NCI-H2227 treated with DMSO at 0.1 percent for 48 hours (cell line): Measurements from ENCODE around the gene SYDE2.

Experiments
- DNase-seq: peaks from one replicate; lab custom pipeline; 2025; lab: John Stamatoyannopoulos, UW

SYDE2 gene

DNA sequence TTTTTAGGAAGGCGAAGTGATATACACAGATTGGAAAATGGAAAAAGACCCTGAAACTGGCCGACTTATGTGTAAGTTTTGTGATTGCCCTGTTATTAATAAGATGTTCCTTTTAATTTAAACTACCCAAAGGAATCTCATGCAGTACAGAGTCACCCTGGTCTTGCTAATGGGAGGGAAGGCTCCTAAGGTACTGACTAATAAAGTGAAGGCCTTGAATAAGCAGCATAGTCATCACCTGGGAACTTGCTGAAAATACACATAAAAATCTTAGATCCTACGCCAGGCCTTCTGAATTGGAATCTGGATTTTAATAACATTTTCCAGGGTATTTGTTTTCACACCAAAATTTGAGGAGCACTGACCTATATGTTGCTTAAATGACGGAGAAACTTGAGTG, 79.1 kb downstream of the SYDE2 start:
- DNase-seq = no peak

DNA sequence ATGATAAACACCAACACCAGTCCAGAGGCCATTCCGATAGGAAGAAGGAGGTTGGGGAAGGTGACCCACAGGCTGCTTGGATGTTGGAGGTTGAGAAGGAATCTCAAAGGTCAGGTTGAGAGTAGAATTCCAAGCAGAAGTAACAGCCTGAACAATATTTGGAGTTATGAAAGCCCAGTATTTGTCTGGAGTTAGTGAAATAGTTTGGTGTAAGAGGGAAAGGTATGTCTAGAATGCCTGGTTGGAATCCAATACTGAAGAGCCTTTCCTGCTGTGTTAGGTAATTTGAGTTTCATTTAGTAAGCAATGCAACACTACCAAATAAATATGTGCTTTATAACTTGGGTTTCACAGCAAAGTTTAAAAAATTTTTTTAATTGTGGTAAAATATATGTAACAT, 82.1 kb downstream of the SYDE2 start:
- no peak for DNase-seq

DNA sequence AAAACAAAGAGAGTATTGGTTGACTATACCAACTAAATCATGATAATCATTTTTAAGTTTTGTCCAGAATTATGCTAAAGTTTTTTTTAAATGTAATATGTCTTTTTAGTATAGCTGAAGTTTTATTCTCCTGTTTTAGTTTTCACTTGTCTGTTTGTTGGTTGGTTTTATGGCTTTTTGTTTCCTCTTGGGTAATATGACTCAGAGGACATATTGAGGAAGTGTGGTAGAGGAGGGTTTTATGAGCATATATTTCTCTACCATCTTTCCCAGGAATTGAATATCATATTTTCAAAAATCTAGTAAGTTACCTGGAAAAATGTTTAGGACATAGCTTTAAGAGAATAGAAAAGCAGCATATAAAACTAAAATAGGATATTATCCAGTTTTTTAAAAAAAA, 84.0 kb downstream of the SYDE2 start:
- no peak for DNase-seq

DNA sequence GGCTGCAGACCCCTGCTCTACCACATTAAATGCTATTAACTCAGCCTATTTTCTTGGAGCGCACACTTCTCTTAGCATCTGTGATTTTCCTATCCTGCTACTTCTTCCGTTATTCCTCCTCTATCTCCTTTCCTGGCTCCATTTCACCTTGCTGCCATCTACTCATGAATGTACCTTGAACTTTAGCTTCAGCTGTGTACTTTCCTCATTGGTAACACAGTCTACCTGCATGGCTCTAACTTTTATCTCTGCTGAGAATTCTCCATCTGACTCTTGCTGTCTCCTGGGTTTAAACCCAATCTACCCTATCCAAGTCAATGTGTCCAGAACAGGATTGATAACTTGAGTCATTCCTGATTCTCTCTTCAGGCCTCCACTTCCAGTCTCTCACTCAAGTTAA, 84.9 kb downstream of the SYDE2 start:
- DNase-seq = no peak

DNA sequence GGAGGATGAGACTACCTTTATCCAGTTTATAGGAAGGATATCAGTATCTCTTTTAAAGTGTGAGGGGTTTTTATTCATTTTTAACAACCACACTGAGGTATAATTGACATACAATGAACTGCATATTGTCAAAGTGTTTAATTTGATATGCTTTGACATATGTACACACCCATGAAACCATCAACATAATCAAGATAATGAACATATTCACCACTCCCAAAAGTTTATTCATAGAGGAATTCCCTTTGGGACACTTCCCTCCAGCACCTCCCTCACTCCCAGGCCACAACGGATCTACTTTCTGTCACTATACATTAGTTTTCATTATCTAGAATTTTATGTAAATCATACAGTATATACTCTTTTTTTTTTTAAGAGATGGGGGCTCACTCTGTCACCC, 89.1 kb downstream of the SYDE2 start:
- DNase-seq = no peak

DNA sequence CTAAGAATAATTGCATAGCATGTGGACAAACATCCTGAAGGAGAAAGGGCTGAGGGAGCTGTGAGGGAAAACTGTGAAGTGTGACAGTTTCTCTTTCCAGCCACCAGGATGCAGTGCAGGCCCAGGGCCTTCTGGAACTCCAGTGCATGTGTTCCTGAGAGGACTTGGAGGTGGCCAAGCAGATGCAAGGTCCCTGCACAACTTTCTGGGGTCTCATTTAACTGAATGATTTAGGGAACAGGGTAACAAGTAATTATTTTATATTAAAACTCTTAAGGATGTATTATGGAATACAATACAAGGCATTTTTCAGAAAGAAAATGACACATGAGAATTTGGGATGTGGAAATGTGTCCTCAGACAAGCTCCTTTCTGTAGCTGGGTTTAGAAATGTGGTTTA, 91.3 kb downstream of the SYDE2 start:
- DNase-seq = peak; percentile 8
